Stomach (tissue), 9 donors: ENCODE data around the gene HLA-DOB. TPM values are rescaled to one million over a fixed set of nuclear protein-coding genes. Genes with fewer than 3 reads are reported as not detected.
"Not testable (repeated sequence)": the region's sequence is repeated elsewhere in the genome, so short reads cannot be mapped to it uniquely, and the experiment has no call there.

ENCODE experiments used
- DNase-seq, 2 donors: peaks; one replicate each; pipeline versions ENCODE4 v3.0.0 to v3.0.0-alpha.2; 2013 to 2019
- H3K27ac ChIP-seq, 5 donors: fragments of 200-600 bp in 4 of 5; sonication (generic) in 4 of 5; one replicate each; pipeline ENCODE4 v1.5.1; 2013 to 2019; ENCODE audit warnings: mild to moderate bottlenecking in 1 of 5, moderate library complexity in 1 of 5
- H3K27me3 ChIP-seq, 3 donors: fragments of 200-600 bp; sonication (generic); one replicate each; pipeline ENCODE4 v1.5.1; 2017 to 2019; ENCODE audit warnings: mixed run types in 1 of 3
- H3K36me3 ChIP-seq, 4 donors: fragments of 200-600 bp; sonication (generic); 1 replicate in 3 of 4; 2 replicates in 1 of 4; pipeline ENCODE4 v1.5.1; 2016 to 2019
- H3K4me1 ChIP-seq, 4 donors: fragments of 200-600 bp; sonication (generic); one replicate each; pipeline ENCODE4 v1.5.1; 2016 to 2019
- H3K4me3 ChIP-seq, 4 donors: fragments of 200-600 bp; sonication (generic) in 3 of 4; one replicate each; pipeline ENCODE4 v1.5.1; 2016 to 2019; ENCODE audit warnings: mild to moderate bottlenecking in 1 of 4
- H3K9me3 ChIP-seq, 4 donors: fragments of 200-600 bp; sonication (generic); one replicate each; pipeline ENCODE4 v1.5.1; 2016 to 2019
- CTCF ChIP-seq, 7 experiments: fragments of 450-650 bp in 4 of 7; fragments of 200-600 bp in 3 of 7; sonication (generic) in 3 of 7; IDR thresholded peaks; one replicate each; pipeline ENCODE4 v1.5.1; 2016 to 2019; ENCODE audit warnings: antibody characterized with exemption in 7 of 7, control low read depth in 2 of 7, mild to moderate bottlenecking in 1 of 7
- EP300 ChIP-seq: sonication (generic); formaldehyde crosslinking; IDR thresholded peaks from one replicate; pipeline ENCODE4 v1.6.1; 2017; ENCODE audit warnings: antibody characterized with exemption
- POLR2A ChIP-seq, 4 donors: fragments of 450-650 bp; IDR thresholded peaks; one replicate each; pipeline ENCODE4 v1.6.1; 2016; ENCODE audit warnings: antibody characterized with exemption in 4 of 4, control low read depth in 2 of 4, mild to moderate bottlenecking in 1 of 4, moderate library complexity in 1 of 4
- POLR2AphosphoS5 ChIP-seq, 3 donors: sonication (generic); formaldehyde crosslinking; IDR thresholded peaks; one replicate each; pipeline ENCODE4 v1.6.1; 2016; ENCODE audit warnings: antibody characterized with exemption in 3 of 3
- WGBS, 5 donors: extraction: QIAGEN DNeasy Blood & Tissue Kit in 3 of 5; methylation state at CpG; one replicate each; pipeline versions ENCODE4 v1.1.5 to v1.1.7; 2013 to 2018; 5-methylcytosine and 5-hydroxymethylcytosine counted together
- intact Hi-C: fragments of 100-400 bp; cut with DNase I; formaldehyde crosslinking; loops from one replicate; pipeline ENCODE4 v1.15.1; 2023; ENCODE audit warnings: low total_unique reads
- polyA plus RNA-seq, 3 donors: library from polyadenylated mRNA; stranded (reverse); fragments of 200-250 nt; gene quantifications; one replicate each; pipeline ENCODE4 v1.2.3, GENCODE V29; 2013
- total RNA-seq, 5 donors: library from RNA; depleted of rRNA; stranded (reverse); fragments of >200 nt; gene quantifications; one replicate each; pipeline versions ENCODE4 v1.1.0 to v1.2.3, GENCODE V29; 2014 to 2016
- donor health status: healthy with polysubstance abuse.
- donor health status: Bipolar disorder and iron deficiency.
- donor health status: healthy.

Gene HLA-DOB
- total and polyA plus RNA-seq, 8 donors = 0.81 to 62.9 (median 2.1) TPM; not detected in 2

GRCh38 chr6:32807020-32807580, 9.7 kb downstream of the HLA-DOB start:
- H3K27me3 ChIP-seq = peaks cover 0 to 30% (median 7%) of the 10 kb centered on the region in 3 donors
- TF ChIP-seq EP300 (no peak), POLR2A (IDR thresholded peaks at IDR 0.05) (no peak), CTCF (IDR thresholded peaks at IDR 0.05) (no peak), POLR2AphosphoS5 (IDR thresholded peaks at IDR 0.05) (no peak)
- no peaks in the 10 kb centered on the region for H3K4me1 ChIP-seq
- H3K9me3 ChIP-seq = no peaks in the 10 kb centered on the region
- no peak overlapping the region for H3K4me3 ChIP-seq
- intact Hi-C loops = no loop called here
- DNase-seq = no peak
- no peak overlapping the region for H3K27ac ChIP-seq
- 73 to 89% (median 75%) methylated on average over 3 to 5 of the region's 5 CpGs for WGBS, 5 donors
- H3K36me3 ChIP-seq = no peaks in the 10 kb centered on the region

GRCh38 chr6:32805404-32805803, 11.4 kb downstream of the HLA-DOB start:
- H3K36me3 ChIP-seq, DNase-seq, H3K4me1 ChIP-seq, H3K4me3 ChIP-seq, H3K9me3 ChIP-seq, intact Hi-C loops, H3K27ac ChIP-seq: not testable (repeated sequence)
- H3K27me3 ChIP-seq = peaks cover 0 to 44% (median 7%) of the 10 kb centered on the region in 3 donors

- Histone ChIP-seq H3K36me3 (no peaks in the 10 kb centered on the region), H3K4me1 (no peaks in the 10 kb centered on the region), H3K9me3 (peaks cover 0 to 7% (median 2%) of the 10 kb centered on the region in 4 donors), H3K4me3 (no peak overlapping the region), H3K27me3 (peaks cover 0 to 59% (median 7%) of the 10 kb centered on the region in 3 donors), H3K27ac (no peak overlapping the region)
- DNase-seq = no peak
- TF ChIP-seq POLR2A (IDR thresholded peaks at IDR 0.05) (no peak), EP300 (no peak), CTCF (IDR thresholded peaks at IDR 0.05) (no peak), POLR2AphosphoS5 (IDR thresholded peaks at IDR 0.05) (no peak)
- intact Hi-C loops = no loop called here
- 32 to 71% (median 48%) methylated on average over 2 of the region's 2 CpGs for WGBS, 5 donors
These were observed 13.4 kb downstream of the HLA-DOB start for GRCh38 chr6:32803416-32803815.

- WGBS, 5 donors = 75 to 95% (median 83%) methylated on average over 3 of the region's 3 CpGs
- TF ChIP-seq POLR2AphosphoS5 (IDR thresholded peaks at IDR 0.05) (no peak), POLR2A (IDR thresholded peaks at IDR 0.05) (no peak), CTCF (IDR thresholded peaks at IDR 0.05) (no peak), EP300 (no peak)
- intact Hi-C loops = loop anchor here (5.0 kb wide), 1 partner anchor 387 kb away; no protein-coding TSS in a partner anchor
- no peaks in the 10 kb centered on the region for H3K36me3 ChIP-seq
- H3K27ac ChIP-seq = no peak overlapping the region
- peaks cover 0 to 12% (median 9%) of the 10 kb centered on the region in 4 donors for H3K4me1 ChIP-seq
- H3K27me3 ChIP-seq = peaks cover 0 to 74% (median 0%) of the 10 kb centered on the region in 3 donors
- H3K4me3 ChIP-seq = no peak overlapping the region
- no peak for DNase-seq
- peaks cover 0 to 7% (median 2%) of the 10 kb centered on the region in 4 donors for H3K9me3 ChIP-seq
These were observed 17.1 kb downstream of the HLA-DOB start for GRCh38 chr6:32799740-32800139.

GRCh38 chr6:32799168-32799567, 17.6 kb downstream of the HLA-DOB start:
- no peak for TF ChIP-seq POLR2AphosphoS5 (IDR thresholded peaks at IDR 0.05)
- TF ChIP-seq POLR2A (IDR thresholded peaks at IDR 0.05) = no peak
- no peak for TF ChIP-seq CTCF (IDR thresholded peaks at IDR 0.05)
- no peak for TF ChIP-seq EP300
- WGBS, 5 donors = 95 to 99% (median 97%) methylated on average over 3 of the region's 3 CpGs
- no peak for DNase-seq
- H3K36me3 ChIP-seq = no peaks in the 10 kb centered on the region
- intact Hi-C loops = loop anchor here (5.0 kb wide), 1 partner anchor 387 kb away; no protein-coding TSS in a partner anchor
- H3K4me3 ChIP-seq = no peak overlapping the region
- no peak overlapping the region for H3K27ac ChIP-seq
- H3K4me1 ChIP-seq = peaks cover 0 to 12% (median 9%) of the 10 kb centered on the region in 4 donors
- peaks cover 0 to 80% (median 0%) of the 10 kb centered on the region in 3 donors for H3K27me3 ChIP-seq
- peaks cover 0 to 7% (median 2%) of the 10 kb centered on the region in 4 donors for H3K9me3 ChIP-seq
